Astrocyte of the spinal cord (primary cell): ENCODE results near the gene BTBD6.
"Not testable (repeated sequence)": the region's sequence is repeated elsewhere in the genome, so short reads cannot be mapped to it uniquely, and the experiment has no call there.

Source experiments
- DNase-seq: peaks from one replicate; pipeline ENCODE4 v3.0.0; 2011; ENCODE audit warnings: low read depth, low spot score
- H3K4me3 ChIP-seq: 2 replicates; pipeline ENCODE4 v1.5.1; 2011; ENCODE audit warnings: low read depth, mild to moderate bottlenecking, low read length, moderate library complexity
- in situ Hi-C: cut with HindIII; loops from 2 replicates; pipeline ENCODE4 v1.10.0; 2017; ENCODE audit warnings: low sequenced_read_pairs
- TF ChIP-seq, protein P1 (sequence below): IDR thresholded peaks from 2 replicates; pipeline ENCODE4 v1.5.1; 2012; ENCODE audit warnings: low read depth, mild to moderate bottlenecking, low read length, inconsistent platforms

The BTBD6 gene

GRCh38 chr14:105287249-105288102 lies 39.1 kb downstream of the BTBD6 start:
- in situ Hi-C loops, result no loop called here
- TF ChIP-seq, protein P1, sequence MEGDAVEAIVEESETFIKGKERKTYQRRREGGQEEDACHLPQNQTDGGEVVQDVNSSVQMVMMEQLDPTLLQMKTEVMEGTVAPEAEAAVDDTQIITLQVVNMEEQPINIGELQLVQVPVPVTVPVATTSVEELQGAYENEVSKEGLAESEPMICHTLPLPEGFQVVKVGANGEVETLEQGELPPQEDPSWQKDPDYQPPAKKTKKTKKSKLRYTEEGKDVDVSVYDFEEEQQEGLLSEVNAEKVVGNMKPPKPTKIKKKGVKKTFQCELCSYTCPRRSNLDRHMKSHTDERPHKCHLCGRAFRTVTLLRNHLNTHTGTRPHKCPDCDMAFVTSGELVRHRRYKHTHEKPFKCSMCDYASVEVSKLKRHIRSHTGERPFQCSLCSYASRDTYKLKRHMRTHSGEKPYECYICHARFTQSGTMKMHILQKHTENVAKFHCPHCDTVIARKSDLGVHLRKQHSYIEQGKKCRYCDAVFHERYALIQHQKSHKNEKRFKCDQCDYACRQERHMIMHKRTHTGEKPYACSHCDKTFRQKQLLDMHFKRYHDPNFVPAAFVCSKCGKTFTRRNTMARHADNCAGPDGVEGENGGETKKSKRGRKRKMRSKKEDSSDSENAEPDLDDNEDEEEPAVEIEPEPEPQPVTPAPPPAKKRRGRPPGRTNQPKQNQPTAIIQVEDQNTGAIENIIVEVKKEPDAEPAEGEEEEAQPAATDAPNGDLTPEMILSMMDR, result no peak
- no peak for DNase-seq
- no peak overlapping the region for H3K4me3 ChIP-seq

DNA sequence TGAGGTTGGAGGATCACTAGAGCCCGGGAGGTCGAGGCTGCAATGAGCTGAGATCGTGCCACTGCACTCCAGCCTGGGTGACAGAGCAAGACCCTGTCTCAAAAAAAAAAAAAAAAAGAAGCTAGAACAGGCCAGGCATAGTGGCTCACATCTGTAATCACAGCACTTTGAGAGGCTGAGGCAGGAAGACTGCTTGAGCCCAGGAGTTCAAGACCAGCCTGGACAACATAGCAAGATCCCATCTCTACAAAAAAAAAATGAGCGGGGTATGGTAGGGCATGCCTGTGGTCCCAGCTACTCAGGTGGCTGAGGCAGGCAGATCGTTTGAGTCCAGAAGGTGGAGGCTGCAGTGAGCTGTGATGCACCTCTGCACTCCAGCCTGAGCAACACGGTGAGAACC lies 40.6 kb downstream of the BTBD6 start:
- H3K4me3 ChIP-seq, in situ Hi-C loops, DNase-seq: not testable (repeated sequence)

DNA sequence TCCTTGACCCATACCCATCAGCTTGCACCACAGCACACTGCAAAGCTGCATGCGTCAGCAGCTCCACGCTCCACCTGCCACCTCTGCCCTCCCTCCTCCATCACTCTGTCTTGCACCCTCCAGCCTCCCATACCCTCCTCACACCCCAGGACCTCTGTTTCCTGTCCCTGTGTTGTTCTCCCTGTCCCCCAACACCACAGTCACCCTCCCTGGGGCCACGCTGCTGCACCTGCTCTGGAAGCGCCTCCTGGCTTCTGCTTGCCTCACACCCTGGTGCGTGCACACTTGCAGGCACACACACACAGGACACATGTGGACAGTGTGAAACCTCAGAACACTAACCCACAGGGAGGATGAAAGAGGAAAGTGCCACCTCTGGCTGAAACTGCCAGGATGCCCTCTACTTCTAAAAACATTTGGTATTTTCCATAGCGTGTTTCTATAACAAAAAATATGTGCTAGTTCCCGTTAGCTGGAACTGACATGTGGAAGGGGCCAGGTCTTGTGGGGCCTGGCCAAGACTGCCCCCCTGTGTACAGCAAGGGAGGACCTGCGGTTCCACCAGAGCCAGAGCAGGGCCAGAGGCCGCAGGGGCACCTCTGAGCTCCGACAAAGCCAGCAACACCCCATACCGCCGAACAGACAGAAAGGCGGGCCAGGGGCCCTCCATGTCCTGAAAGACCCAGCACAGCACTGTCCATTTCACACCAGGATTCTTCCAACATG lies 42.5 kb downstream of the BTBD6 start:
- TF ChIP-seq, protein P1, result peak; percentile 8

DNA sequence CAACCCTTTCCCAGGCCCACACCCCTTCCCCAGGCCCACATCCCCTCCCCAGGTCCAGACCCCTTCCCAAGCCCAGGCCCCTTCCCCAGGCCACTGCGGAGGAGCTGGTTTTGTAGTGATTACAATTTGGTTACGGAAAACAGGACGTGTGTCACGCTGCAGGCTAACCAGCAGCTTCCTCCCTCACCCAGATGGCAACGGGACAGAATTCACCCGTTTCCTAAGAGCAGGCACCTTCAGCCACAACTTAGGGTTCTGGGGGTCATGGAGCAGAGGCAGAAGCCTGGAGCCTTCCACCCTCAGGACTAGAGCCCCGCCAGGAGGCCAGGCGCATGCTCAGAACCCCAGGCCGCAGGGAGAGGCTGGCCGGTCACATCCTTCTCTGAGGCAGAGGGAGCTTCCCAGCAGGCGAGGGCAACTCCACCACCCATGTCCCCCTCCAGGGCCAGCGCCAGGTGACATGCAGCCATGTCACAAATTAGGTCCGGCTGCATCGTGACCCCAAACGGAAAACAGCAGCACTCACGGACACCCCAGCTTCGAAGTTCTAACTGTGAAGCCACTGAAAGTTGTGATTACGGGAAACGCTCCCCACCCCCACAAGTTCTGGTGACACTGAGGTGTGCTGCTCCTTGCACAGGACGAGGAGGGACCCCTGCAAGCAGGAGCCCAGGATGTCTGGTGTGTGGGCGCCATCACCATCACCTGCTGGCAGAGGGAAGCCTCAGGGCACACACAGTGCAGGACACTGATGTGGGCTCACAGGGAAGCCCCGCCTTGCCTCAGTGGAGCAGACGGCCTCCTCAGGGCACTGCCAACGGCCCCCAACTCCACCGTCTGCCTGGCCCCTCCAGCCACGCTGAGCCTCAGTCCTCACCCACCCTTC lies 44.7 kb downstream of the BTBD6 start:
- TF ChIP-seq, protein P1, result no peak
- H3K4me3 ChIP-seq, result no peak overlapping the region
- in situ Hi-C loops, result no loop called here
- DNase-seq, result no peak

More for the DNA sequence above, 42.5 kb downstream of the BTBD6 start:
- DNase-seq, result no peak
- in situ Hi-C loops, result no loop called here
- H3K4me3 ChIP-seq, result no peak overlapping the region

GRCh38 chr14:105294142-105294597 lies 45.8 kb downstream of the BTBD6 start:
- DNase-seq, result peak; percentile 65
- TF ChIP-seq, protein P1, result no peak
- in situ Hi-C loops, result no loop called here
- no peak overlapping the region for H3K4me3 ChIP-seq

DNA sequence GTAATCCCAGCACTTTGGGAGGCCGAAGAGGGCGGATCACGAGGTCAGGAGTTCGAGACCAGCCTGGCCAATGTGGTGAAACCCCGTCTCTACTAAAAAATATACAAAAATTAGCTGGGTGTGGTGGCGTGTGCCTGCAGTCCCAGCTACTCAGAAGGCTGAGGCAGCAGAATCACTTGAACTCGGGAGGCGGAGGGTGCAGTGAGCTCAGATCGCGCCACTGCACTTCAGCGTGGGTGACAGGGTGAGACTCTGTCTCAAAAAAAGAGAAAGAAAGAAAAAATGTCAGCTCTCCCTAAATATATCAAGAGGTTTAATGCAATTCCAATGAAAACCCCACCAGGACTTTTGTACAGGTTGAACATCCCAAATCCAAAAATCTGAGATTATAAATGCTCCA lies 49.0 kb downstream of the BTBD6 start:
- H3K4me3 ChIP-seq, in situ Hi-C loops, DNase-seq: not testable (repeated sequence)

DNA sequence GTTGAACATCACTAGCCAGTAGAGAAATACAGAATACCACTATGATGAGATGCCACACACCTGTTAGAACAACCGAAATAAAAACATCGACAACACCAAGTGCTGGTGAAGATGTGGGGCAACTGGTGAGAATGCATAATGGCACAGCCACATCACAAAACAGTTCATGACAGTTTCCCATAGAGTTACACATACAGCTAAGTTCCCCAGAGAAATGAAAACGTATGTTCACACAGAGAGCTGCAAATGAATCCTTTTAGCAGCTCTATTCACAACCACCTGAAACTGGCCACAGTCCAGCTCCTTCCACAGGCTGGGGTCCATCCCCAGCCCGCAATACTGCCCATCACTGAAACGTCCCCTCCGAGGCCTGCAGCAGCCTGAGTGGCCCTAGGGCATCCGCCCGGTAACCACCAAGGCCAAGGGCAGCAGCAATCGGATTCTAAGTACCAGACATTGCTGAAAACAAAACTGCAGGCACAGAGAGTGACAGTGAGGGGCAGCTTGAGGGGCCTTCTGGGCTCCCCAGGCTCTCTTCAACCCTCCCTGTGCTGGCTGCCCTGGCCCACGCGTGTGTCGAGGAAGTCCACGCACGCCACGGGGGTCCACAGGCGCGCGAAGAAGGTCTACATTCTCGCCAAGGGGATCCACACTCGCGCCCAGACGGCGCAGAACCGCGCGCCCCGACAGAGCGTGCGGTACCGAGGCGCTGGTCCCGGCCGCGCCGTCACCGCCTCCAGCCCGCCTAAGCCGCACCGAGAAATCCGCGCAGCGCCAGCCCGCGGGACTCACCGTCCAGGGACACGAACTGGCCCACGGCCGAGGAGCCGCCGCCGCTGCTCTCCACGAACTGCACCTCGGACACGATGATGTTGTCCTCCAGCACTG lies 51.6 kb downstream of the BTBD6 start:
- peak overlapping the region; percentile 70 for H3K4me3 ChIP-seq
- TF ChIP-seq, protein P1, result no peak
- no peak for DNase-seq
- in situ Hi-C loops, result no loop called here
